ENCODE data around the gene GDF9.
A peak's percentile ranks its signal among the peaks of the same experiment; 100 is the strongest.

The GDF9 gene, protein sequence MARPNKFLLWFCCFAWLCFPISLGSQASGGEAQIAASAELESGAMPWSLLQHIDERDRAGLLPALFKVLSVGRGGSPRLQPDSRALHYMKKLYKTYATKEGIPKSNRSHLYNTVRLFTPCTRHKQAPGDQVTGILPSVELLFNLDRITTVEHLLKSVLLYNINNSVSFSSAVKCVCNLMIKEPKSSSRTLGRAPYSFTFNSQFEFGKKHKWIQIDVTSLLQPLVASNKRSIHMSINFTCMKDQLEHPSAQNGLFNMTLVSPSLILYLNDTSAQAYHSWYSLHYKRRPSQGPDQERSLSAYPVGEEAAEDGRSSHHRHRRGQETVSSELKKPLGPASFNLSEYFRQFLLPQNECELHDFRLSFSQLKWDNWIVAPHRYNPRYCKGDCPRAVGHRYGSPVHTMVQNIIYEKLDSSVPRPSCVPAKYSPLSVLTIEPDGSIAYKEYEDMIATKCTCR

DNA sequence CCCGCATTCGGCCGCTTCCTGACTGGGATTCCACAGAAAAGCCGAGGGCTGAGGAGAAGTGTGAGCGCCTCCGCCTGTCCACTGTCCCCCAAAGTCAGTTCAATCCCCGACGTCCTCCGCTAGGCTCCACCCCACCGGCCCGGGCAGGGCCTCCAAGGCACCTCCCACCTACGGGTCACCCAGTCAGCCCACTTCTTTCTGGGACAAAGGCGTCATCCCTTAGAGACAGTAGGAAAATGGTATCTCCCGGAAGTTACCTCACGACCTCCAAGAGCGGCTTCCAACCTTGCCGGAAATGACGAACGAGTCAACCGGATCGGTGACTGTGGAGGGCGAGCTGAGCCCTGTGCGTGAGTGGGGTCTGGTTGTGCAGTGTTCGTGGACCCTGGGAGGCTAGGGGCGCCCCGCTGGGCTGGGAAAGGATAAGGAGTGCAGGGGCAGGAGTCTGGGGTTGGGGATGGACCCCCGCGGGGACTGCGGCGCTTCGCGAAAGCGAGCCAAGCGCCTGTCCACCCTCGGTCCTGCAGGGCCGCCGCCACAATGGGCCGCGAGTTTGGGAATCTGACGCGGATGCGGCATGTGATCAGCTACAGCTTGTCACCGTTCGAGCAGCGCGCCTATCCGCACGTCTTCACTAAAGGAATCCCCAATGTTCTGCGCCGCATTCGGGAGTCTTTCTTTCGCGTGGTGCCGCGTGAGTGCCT lies at the start of gene GDF9, which contains the start of gene UQCRQ:
Gene GDF9 (minus strand): TSS at position 128 of the 704 bp plus-strand sequence. CDS start 1,936 bp downstream, outside the sequence.
Gene UQCRQ (plus strand): TSS at position 301 of the 704 bp plus-strand sequence. CDS start 240 bp downstream, at position 541.
- DNase-seq (ENCODE audit: low spot score), result peak; percentile 99

DNA sequence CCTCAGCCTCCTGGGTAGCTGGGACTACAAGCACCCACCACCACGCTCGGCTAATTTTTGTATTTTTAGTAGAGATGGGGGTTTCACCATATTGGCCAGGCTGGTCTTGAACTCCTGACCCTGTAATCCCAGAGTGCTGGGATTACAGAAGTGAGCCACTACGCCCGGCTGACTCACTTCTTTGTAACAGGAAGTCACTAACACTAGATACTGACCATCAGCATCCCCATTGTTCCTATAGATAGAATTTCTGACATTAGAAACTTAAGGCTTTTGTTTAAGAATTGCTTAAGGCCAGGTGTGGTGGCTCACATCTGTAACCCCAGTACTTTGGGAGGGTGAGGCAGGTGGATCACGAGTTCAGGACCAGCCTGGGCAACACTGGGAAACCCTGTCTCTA lies 49.4 kb upstream of the GDF9 start:
- no peak for DNase-seq (ENCODE audit: low spot score)

- no peak for DNase-seq (ENCODE audit: low spot score)
These were observed 43.4 kb upstream of the GDF9 start for GRCh38 chr5:132909702-132910101.

GRCh38 chr5:132907161-132907560 lies 40.9 kb upstream of the GDF9 start:
- no peak for DNase-seq (ENCODE audit: low spot score)

DNA sequence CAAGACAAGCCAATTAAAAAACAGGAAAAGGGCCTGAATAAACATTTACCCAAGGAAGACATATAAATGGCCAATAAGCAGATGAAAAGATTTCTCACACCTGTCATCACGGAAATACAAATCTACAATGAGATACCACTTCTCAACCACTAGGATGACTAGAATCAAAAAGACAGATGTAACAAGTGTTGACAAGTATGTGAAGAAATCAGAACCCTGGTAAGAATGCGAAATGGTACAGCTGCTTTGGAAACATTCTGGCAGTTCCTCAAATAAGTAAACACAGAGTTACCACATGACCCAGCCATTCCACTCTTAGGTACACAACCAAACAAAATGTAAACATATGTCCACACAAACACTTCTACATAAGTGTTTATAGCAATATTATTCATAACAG lies 39.7 kb upstream of the GDF9 start:
- DNase-seq (ENCODE audit: low spot score), result no peak

GRCh38 chr5:132901730-132902129 lies 35.5 kb upstream of the GDF9 start:
- DNase-seq (ENCODE audit: low spot score), result no peak

- no peak for DNase-seq (ENCODE audit: low spot score)
These were observed 34.8 kb upstream of the GDF9 start for GRCh38 chr5:132901036-132901435.

GRCh38 chr5:132898094-132898493 lies 31.8 kb upstream of the GDF9 start:
- no peak for DNase-seq (ENCODE audit: low spot score)

- DNase-seq (ENCODE audit: low spot score), result no peak
These were observed 30.4 kb upstream of the GDF9 start for GRCh38 chr5:132896685-132897084.

DNA sequence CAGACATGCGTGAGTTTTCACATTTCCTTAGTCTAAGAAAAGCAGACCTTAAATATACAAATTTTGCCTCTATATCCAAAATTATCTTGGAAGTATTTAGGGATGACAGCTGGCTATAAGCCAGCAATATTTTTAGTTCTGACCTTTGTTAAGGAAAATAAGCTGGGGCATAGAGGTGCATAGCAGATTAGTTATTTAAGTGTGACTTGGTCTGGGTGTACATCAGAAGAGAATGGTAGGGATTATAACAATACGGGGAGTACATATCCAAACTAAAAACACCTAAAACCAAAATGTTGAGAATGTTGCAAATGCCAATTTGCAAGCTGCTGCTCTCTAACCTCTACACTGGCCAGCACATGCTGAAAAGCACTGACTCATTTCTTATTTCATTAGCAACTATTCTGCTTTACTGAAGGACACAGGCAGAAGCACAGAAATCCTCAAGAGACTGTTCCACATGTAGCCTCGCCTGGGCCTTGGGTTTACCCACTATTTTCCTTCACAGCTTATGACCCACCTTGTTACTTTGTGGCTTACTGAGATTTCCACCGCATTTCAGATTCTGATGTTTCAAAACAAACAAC lies 29.5 kb upstream of the GDF9 start:
- DNase-seq (ENCODE audit: low spot score), result no peak

DNA sequence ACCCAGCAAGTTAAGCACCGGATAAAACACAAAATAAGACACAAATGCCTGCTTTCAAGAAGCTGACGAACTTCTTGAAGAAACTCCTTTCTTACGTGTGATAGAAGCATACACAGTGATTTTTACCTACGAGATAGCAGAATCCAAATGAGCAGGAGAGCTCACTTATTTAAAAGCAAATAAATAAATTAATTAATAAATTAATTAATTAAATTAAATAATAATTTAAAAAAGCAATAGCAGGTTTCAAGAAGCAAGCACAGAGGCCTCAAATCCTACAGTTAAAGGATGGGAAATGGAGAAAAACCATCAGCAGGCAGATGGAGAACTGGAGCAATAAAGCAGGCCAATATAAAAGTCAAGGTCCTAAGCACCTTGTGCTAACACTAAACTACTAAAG lies 24.5 kb upstream of the GDF9 start:
- no peak for DNase-seq (ENCODE audit: low spot score)

GRCh38 chr5:132889501-132889900 lies 23.2 kb upstream of the GDF9 start:
- no peak for DNase-seq (ENCODE audit: low spot score)

DNA sequence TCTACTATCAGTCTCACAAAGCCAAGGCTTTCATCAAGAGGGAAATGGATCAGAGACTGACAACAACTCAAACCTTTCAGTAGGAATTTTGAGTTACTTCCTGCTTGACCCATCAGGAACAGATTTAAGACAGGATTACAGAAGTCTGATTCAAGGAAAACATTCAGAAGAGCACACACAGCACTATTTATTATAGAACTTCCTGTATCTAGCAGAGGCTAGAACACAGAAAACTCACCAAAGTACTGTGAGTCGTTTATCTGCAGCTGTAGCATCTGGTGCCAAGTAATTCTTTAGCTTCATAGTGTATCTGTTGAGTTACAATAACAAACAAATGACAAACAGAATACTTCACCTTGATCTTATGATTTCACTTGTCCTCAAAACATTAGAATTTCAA lies 21.0 kb upstream of the GDF9 start:
- no peak for DNase-seq (ENCODE audit: low spot score)

GRCh38 chr5:132886064-132886823 lies 20.0 kb upstream of the GDF9 start:
- no peak for DNase-seq (ENCODE audit: low spot score)

GRCh38 chr5:132884548-132884947 lies 18.3 kb upstream of the GDF9 start:
- no peak for DNase-seq (ENCODE audit: low spot score)

DNA sequence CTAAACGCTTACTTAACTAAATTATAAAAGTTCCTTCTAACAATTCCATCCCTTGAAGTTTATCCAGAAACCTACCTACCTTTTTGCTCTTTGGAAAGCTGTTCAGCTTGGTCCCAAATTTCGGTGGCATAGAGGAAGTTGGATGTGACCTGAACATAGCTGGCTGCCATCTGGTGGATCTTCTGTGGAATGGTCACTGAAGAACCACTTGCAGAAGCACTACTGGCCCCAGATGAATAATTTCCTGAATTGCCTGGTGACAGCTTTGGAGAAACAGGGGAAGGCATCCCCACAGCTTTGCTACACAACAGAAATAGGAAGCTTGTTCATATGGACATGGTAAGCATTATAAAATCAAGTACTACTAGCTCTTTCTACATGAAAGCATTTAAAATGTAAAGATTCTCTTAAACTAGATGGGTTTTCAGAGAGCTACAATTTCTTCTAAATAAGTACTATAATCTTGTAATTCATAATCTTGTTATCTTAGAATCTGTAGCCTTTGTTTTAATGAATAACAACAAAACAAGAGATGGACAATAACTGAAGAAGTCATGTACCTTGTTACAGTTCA lies 17.1 kb upstream of the GDF9 start:
- DNase-seq (ENCODE audit: low spot score), result peak; percentile 75

DNA sequence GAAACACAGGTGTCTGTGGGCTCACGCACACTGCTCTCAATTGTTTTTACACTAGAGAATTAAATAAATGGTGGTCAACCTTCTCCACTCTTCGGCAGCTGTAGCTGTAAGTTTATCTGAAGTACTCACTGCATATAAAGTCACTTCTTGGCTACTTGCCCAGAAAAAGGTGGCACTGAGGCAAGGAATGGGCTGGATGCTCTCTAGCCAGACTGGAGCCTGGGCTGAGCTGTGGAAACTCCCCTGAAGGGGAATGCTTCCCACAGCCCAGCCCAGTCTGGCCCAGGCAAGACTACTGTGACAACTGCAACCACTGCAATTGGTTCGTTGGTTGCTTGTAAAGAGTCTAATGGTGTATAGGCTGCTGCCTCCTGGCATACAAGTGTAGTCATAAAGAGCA lies 11.7 kb upstream of the GDF9 start:
- DNase-seq (ENCODE audit: low spot score), result no peak

- DNase-seq (ENCODE audit: low spot score), result no peak
These were observed 11.2 kb upstream of the GDF9 start for GRCh38 chr5:132877466-132877865.

- peak; percentile 20 for DNase-seq (ENCODE audit: low spot score)
These were observed 9.9 kb upstream of the GDF9 start for GRCh38 chr5:132876020-132876759.

- DNase-seq (ENCODE audit: low spot score), result no peak
These were observed 7.6 kb upstream of the GDF9 start for GRCh38 chr5:132873930-132874271.

Measured in AG08395 (cell line).